HG02973 (cell line): ENCODE data around the gene PTGDS.
A peak's percentile ranks its signal among the peaks of the same experiment; 100 is the strongest.

Experiments
- ATAC-seq: cut with Tn5 transposase; IDR thresholded peaks from one replicate; pipeline ENCODE4 v1.9.1; 2021; ENCODE audit warnings: moderate library complexity; ENCODE audit not compliant: unreplicated experiment

PTGDS gene

DNA sequence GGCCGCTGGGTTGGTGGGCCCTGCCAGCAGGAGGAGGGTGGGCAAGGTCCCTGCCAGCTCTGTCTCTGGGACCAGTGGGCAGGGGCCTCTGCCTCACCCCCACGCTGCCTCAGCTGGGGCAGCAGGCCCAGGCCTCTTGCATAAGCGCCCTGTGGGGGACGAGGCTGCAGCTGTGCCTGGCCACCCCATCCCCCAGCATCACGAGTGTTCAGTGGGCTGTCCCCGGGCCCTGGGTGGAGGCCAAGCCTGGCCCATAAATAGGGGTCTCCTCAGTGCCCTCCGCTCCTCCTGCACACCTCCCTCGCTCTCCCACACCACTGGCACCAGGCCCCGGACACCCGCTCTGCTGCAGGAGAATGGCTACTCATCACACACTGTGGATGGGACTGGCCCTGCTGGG lies at the start of gene PTGDS:
Gene PTGDS (plus strand): TSS at position 282 of the 400 bp plus-strand sequence. CDS start 75 bp downstream, at position 357.
- no peak for ATAC-seq

GRCh38 chr9:136928591-136928990 lies 48.7 kb upstream of the PTGDS start:
- no peak for ATAC-seq

DNA sequence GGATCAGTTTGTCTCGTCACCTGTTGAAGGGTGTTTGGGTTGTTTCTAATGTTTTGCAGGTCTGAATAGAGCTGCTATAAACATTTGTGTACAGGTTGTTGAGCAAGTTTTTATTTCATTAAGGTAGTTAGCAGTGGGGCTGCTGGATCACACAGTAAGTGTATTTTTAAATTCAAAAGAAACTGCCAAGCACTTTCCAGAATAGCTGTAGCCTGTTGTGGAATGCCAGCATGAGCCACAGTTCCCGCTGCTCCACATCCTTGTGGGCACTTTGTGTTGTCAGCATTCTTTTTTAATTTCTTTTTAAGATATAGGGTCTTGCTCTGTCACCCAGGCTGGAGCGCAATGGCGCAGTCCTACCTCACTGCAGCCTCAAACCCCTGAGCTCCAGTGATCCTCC lies 47.3 kb upstream of the PTGDS start:
- ATAC-seq: no peak

DNA sequence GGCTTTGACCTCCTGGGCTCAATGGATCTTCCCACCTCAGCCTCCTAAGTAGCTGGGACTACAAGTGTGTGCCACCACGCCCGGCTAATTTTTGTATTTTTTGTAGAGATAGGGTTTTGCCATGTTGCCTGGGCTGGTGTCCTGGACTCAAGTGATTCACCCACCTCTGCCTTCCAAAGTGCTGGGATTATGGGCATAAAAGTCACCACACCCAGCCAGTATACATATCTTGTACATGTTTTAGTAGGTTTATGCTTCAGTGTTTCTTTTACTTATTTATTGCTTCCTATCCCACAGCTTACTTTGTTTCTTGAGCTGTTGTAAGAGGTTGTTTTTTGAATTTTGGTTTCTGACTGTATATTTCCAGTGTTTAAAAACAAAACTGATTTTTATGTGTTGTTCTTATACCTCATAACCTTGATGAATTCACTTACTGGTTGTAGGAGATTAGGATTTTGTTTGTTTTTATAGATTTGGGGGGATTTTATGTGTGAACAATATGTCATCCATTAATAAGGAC lies 45.6 kb upstream of the PTGDS start:
- no peak for ATAC-seq

DNA sequence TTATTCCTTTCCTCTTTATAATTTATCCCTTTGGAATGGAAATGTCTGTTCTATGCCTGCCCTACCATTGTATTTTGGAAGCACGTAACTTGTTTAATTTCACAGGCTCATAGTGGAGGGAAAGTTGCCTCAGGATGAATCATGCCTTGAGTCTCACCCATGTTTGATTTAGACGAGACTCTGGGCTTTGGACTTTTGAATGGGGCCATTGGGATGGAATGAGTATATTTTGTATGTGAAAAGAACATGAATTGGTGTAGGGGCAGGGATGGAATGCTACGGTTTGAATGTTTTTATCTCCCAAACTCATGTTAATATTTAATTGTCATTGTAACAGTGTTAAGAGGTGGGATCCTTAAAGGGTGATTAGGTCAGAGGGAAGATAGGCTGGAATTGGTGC lies 43.0 kb upstream of the PTGDS start:
- no peak for ATAC-seq

- no peak for ATAC-seq
Measured at GRCh38 chr9:136935651-136936050, 41.7 kb upstream of the PTGDS start.

GRCh38 chr9:136936645-136937170 lies 40.6 kb upstream of the PTGDS start:
- no peak for ATAC-seq

- no peak for ATAC-seq
Measured at GRCh38 chr9:136937186-136938001, 39.9 kb upstream of the PTGDS start.

- ATAC-seq: no peak
Measured at GRCh38 chr9:136939431-136939995, 37.8 kb upstream of the PTGDS start.

- ATAC-seq: no peak
Measured at GRCh38 chr9:136939996-136940525, 37.2 kb upstream of the PTGDS start.

GRCh38 chr9:136940526-136941230 lies 36.6 kb upstream of the PTGDS start:
- ATAC-seq: no peak

GRCh38 chr9:136941231-136942111 lies 35.8 kb upstream of the PTGDS start:
- ATAC-seq: no peak

- ATAC-seq: no peak
Measured at GRCh38 chr9:136942112-136942880, 35.0 kb upstream of the PTGDS start.

DNA sequence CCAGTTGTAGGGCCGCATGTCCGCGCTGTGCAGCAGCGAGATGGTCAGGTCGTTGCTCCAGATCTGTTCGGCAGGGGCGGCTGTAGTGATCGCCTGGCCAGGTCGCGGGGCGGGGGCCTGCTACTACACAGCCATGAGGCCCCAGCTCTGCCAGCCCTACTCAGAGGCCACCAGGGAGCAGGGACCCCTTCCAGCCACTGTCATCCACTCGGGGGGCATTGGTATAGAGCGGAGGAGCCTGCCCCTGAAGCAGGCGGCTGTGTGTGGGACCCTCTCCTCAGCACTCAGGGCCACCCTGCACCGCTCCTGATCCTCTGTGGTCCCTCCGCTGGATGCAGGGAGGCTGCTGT lies 34.4 kb upstream of the PTGDS start:
- ATAC-seq: no peak

- ATAC-seq: peak; percentile 12
Measured at GRCh38 chr9:136943291-136944211, 33.8 kb upstream of the PTGDS start.

DNA sequence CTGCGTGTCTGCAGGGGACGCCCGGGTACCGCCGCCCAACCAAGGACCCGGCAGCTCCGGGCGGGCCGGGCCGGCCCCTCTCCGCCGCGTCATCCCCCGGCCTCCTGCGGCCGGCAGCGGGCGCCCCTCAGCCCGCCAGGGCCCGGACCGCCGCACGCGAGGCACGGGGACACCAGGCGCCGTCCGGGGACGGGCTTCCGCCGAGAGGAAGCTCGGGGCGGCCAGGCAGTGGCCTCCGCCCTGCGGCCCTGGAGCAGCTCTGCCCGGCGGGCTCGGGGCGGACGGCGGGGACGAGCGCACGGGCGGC lies 33.1 kb upstream of the PTGDS start:
- peak; percentile 32 for ATAC-seq

DNA sequence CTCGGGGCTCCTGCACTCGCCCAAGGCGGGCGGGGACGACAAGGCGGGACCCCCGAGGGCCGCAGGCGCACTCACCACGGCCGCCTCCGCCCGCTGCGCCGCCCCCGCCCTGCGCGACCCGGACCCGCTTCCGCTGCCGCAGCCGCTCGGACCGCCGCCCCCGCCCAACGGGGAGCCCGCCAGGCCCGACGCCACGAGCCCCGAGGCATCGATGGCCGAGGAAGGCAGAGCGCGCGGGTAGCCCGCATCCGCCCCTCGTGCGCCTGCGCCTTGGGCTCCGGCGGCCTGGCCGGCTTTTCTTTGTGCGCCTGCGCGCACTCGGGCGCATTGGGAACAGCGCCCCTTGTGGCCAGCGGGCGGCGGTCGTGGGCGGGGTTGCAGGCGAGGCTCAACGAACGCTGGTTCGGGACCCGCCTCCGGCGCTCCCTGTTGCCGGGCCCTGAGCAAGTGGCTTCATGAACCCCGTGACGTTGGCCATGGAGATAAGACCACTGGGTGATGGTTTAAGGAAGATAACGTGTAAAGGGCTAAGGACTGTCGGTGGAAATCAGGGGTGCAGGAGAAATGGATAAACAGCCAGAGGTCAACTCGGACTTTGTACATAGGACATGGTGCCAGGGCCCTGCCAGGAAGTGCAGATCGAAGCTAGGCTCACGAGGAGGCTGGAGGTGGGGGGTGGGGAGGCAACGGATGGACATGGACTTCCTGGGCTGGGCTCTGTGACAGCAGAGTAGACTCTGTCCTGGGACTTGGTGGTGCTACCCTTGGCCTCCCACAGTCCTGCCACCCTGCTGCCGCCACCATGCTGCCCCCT lies 32.6 kb upstream of the PTGDS start, which contains the start of the genes C8G and FBXW5:
Gene C8G (plus strand): TSS at position 725 of the 814 bp plus-strand sequence. CDS start 78 bp downstream, at position 803.
Gene FBXW5 (minus strand): TSS at position 220 of the 814 bp plus-strand sequence. CDS start 655 bp downstream, outside the sequence.
- peak; percentile 55 for ATAC-seq
